ENCODE measurements around the gene IER3. TPM values are rescaled to one million over a fixed set of nuclear protein-coding genes. Genes with fewer than 3 reads are reported as not detected.

IER3 gene
- total RNA-seq, 2 donors from 2014 or later = 55.6 to 617 TPM

Other genes starting within 250 kb of the IER3 start
- gene GNL1, start 188.1 kb downstream of the IER3 start, total RNA-seq = 100 to 1,000 TPM; 102 to 117 TPM
- gene PRR3, start 187.3 kb downstream of the IER3 start, total RNA-seq = 10 to 100 TPM; 22.1 to 23.1 TPM
- gene ABCF1, start 173.1 kb downstream of the IER3 start, total RNA-seq = 10 to 100 TPM; 65.0 to 98.2 TPM
- gene PPP1R10, start 127.3 kb downstream of the IER3 start, total RNA-seq = 100 to 1,000 TPM in 1 of 2 donors, 10 to 100 TPM in 1; 85.9 to 101 TPM
- 10 to 100 TPM; 64.6 to 78.5 TPM for gene MRPS18B, start 126.7 kb downstream of the IER3 start, total RNA-seq
- 10 to 100 TPM; 12.3 to 20.9 TPM for gene ATAT1, start 117.7 kb downstream of the IER3 start, total RNA-seq
- gene C6orf136, start 97.4 kb downstream of the IER3 start, total RNA-seq = 10 to 100 TPM; 24.8 to 36.7 TPM
- gene DHX16, start 71.5 kb downstream of the IER3 start, total RNA-seq = 10 to 100 TPM; 27.4 to 40.0 TPM
- gene PPP1R18, start 57.9 kb downstream of the IER3 start, total RNA-seq = 100 to 1,000 TPM; 190 to 238 TPM
- 10 to 100 TPM; 26.0 to 36.9 TPM for gene NRM, start 53.6 kb downstream of the IER3 start, total RNA-seq
- gene MDC1, start 27.3 kb downstream of the IER3 start, total RNA-seq = 10 to 100 TPM; 57.4 to 82.1 TPM
- 1,000 to 10,000 TPM; 1,139 to 1,437 TPM for gene TUBB, start 24.2 kb downstream of the IER3 start, total RNA-seq
- gene FLOT1, start 1.9 kb downstream of the IER3 start, total RNA-seq = 100 to 1,000 TPM; 152 to 161 TPM
- 10 to 100 TPM in 1 of 2 donors, 1 to 10 TPM in 1; 3.0 to 19.5 TPM for gene DDR1, start 140.0 kb upstream of the IER3 start, total RNA-seq
- gene GTF2H4, start 163.7 kb upstream of the IER3 start, total RNA-seq = 10 to 100 TPM; 34.3 to 39.9 TPM
- gene VARS2, start 169.7 kb upstream of the IER3 start, total RNA-seq = 10 to 100 TPM; 50.5 to 64.4 TPM
- not detected for gene SFTA2, start 187.6 kb upstream of the IER3 start, total RNA-seq
- not detected for gene MUCL3, start 196.4 kb upstream of the IER3 start, total RNA-seq
- not detected for gene MUC21, start 239.2 kb upstream of the IER3 start, total RNA-seq